ENCODE measurements around the gene SGCD.

SGCD gene

GRCh38 chr5:156456857-156457256, 129.9 kb downstream of the SGCD start:
- H3K4me3 ChIP-seq (ENCODE audit: low read length): no peak overlapping the region
- no peak for DNase-seq (ENCODE audit: low read depth, low spot score)
- no peaks in the 10 kb centered on the region for H3K27me3 ChIP-seq (ENCODE audit: control insufficient read depth, insufficient read depth, low read length)
- no peaks in the 10 kb centered on the region for H3K9me3 ChIP-seq (ENCODE audit: control insufficient read depth, insufficient read depth, low read length)
- H3K4me1 ChIP-seq (ENCODE audit: control insufficient read depth, insufficient read depth, low read length): no peaks in the 10 kb centered on the region
- H3K36me3 ChIP-seq (ENCODE audit: control insufficient read depth, insufficient read depth, low read length): no peaks in the 10 kb centered on the region
- no peak overlapping the region for H3K27ac ChIP-seq (ENCODE audit: low read length)

DNA sequence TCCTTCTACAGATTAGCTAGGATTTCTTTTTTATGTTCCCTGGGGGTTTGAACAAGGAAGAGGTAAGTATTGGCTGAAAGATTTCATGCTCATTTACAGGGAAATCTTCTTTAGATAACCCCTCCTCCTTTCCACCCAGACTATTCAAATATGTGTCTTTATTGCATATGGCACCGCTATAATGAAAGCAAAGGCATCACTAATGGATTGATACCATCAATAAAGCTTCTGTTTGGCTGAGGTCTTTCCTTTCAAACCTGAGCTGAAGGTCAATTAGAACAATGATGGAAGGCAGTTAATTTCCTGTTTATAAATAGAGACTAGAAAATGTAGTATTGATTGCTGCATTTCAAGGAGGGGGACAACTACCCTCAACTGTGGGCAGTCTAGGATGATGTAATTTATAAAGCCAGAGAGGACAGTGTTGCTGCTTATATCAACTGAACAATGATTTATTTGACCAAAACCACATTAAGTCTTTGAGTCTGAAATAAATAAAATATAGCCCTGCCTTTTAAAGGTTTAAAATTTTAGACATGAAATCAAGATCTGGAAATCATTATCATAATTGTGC, 132.9 kb downstream of the SGCD start:
- Histone ChIP-seq H3K27ac (ENCODE audit: low read length) (no peak overlapping the region), H3K4me3 (ENCODE audit: low read length) (no peak overlapping the region), H3K4me1 (ENCODE audit: control insufficient read depth, insufficient read depth, low read length) (no peaks in the 10 kb centered on the region), H3K9me3 (ENCODE audit: control insufficient read depth, insufficient read depth, low read length) (no peaks in the 10 kb centered on the region), H3K27me3 (ENCODE audit: control insufficient read depth, insufficient read depth, low read length) (no peaks in the 10 kb centered on the region), H3K36me3 (ENCODE audit: control insufficient read depth, insufficient read depth, low read length) (no peaks in the 10 kb centered on the region)
- no peak for DNase-seq (ENCODE audit: low read depth, low spot score)
- WGBS (ENCODE audit: insufficient coverage, insufficient read length): no CpG with 5 or more reads among the region's 1 CpG

DNA sequence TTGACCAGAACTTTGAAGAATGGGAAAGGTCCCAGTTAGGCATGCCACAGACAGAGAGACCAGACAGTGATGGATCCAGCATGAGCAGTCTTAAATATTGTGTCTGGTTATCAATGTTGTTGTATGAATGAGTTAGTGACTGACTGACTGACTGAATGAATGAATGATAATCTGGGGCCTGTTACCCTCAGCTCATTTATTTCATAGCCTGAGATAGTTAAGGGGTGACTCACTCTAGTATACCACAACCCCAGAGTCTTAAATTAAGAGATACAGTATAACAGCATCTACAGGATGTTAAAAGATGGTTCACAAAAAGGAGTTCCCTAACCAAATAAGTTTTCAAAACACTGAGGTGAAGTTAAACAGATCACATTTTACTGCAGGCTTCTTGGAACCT, 133.5 kb downstream of the SGCD start:
- Histone ChIP-seq H3K27ac (ENCODE audit: low read length) (no peak overlapping the region), H3K27me3 (ENCODE audit: control insufficient read depth, insufficient read depth, low read length) (no peaks in the 10 kb centered on the region), H3K4me1 (ENCODE audit: control insufficient read depth, insufficient read depth, low read length) (no peaks in the 10 kb centered on the region), H3K9me3 (ENCODE audit: control insufficient read depth, insufficient read depth, low read length) (no peaks in the 10 kb centered on the region), H3K36me3 (ENCODE audit: control insufficient read depth, insufficient read depth, low read length) (no peaks in the 10 kb centered on the region), H3K4me3 (ENCODE audit: low read length) (no peak overlapping the region)
- DNase-seq (ENCODE audit: low read depth, low spot score): no peak

GRCh38 chr5:156466871-156467270, 139.9 kb downstream of the SGCD start:
- no CpG with 5 or more reads among the region's 3 CpGs for WGBS (ENCODE audit: insufficient coverage, insufficient read length)

GRCh38 chr5:156469636-156470035, 142.7 kb downstream of the SGCD start:
- H3K9me3 ChIP-seq (ENCODE audit: control insufficient read depth, insufficient read depth, low read length): no peaks in the 10 kb centered on the region
- no peak overlapping the region for H3K4me3 ChIP-seq (ENCODE audit: low read length)
- DNase-seq (ENCODE audit: low read depth, low spot score): no peak
- H3K27ac ChIP-seq (ENCODE audit: low read length): no peak overlapping the region
- H3K36me3 ChIP-seq (ENCODE audit: control insufficient read depth, insufficient read depth, low read length): no peaks in the 10 kb centered on the region
- H3K27me3 ChIP-seq (ENCODE audit: control insufficient read depth, insufficient read depth, low read length): no peaks in the 10 kb centered on the region
- no CpG with 5 or more reads among the region's 3 CpGs for WGBS (ENCODE audit: insufficient coverage, insufficient read length)
- H3K4me1 ChIP-seq (ENCODE audit: control insufficient read depth, insufficient read depth, low read length): no peaks in the 10 kb centered on the region; the same call in 1 of the 2 replicates

More at GRCh38 chr5:156466871-156467270, 139.9 kb downstream of the SGCD start:
- Histone ChIP-seq H3K4me3 (ENCODE audit: low read length) (no peak overlapping the region), H3K36me3 (ENCODE audit: control insufficient read depth, insufficient read depth, low read length) (no peaks in the 10 kb centered on the region), H3K27me3 (ENCODE audit: control insufficient read depth, insufficient read depth, low read length) (no peaks in the 10 kb centered on the region), H3K27ac (ENCODE audit: low read length) (no peak overlapping the region), H3K4me1 (ENCODE audit: control insufficient read depth, insufficient read depth, low read length) (no peaks in the 10 kb centered on the region), H3K9me3 (ENCODE audit: control insufficient read depth, insufficient read depth, low read length) (no peaks in the 10 kb centered on the region)
- DNase-seq (ENCODE audit: low read depth, low spot score): no peak

DNA sequence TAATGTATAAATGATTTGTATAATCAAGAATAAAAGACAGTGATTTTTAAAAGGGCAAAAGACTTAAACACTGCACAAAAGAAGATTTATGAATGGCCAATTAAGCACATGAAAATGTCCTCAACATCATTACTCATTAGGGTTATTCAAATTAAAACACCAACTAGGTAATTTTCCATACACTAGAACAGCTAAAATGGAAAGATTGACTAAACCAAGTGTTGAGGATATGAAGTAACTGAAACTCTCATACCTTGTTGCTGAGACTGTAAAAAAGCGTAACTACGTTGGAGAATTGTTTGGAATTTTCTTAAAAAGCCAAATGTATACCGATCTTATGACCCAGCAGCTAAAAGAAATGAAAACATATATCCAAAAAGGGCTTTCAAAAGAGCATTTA, 144.9 kb downstream of the SGCD start:
- DNase-seq (ENCODE audit: low read depth, low spot score): no peak
- Histone ChIP-seq H3K4me1 (ENCODE audit: control insufficient read depth, insufficient read depth, low read length) (no peaks in the 10 kb centered on the region; the same call in 1 of the 2 replicates), H3K27me3 (ENCODE audit: control insufficient read depth, insufficient read depth, low read length) (no peaks in the 10 kb centered on the region), H3K9me3 (ENCODE audit: control insufficient read depth, insufficient read depth, low read length) (no peaks in the 10 kb centered on the region), H3K4me3 (ENCODE audit: low read length) (no peak overlapping the region), H3K36me3 (ENCODE audit: control insufficient read depth, insufficient read depth, low read length) (no peaks in the 10 kb centered on the region), H3K27ac (ENCODE audit: low read length) (no peak overlapping the region)
- WGBS (ENCODE audit: insufficient coverage, insufficient read length): no CpG with 5 or more reads among the region's 3 CpGs

DNA sequence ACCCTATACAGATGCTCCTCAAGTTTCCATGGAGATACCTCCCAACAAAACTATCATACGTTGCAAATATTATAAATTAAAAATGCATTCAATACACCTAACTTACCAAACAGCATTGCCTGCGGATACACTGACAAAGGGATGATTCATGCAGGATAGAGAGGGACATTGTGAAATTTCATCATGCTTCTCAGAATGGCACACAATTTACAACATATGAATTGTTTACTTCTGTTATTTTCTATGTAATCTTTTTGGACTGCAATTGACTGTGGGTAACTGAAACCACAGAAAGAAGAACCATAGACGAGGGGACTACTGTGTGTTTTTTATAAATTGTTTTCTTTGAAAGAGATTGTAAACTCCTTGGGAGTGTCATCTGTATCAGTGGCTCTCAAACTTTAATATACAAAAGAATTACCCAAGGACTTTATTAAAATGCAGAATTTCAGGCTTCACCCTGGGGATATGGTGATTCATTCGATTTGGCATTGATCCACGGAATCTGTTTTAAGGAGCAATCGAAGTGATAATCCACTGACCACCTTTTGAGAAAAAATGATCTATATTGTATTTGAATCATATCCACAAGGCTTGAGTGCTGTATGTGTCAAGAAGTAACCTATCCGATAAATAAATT, 146.4 kb downstream of the SGCD start:
- no peaks in the 10 kb centered on the region for H3K9me3 ChIP-seq (ENCODE audit: control insufficient read depth, insufficient read depth, low read length)
- H3K4me1 ChIP-seq (ENCODE audit: control insufficient read depth, insufficient read depth, low read length): no peaks in the 10 kb centered on the region; the same call in 1 of the 2 replicates
- no peaks in the 10 kb centered on the region for H3K36me3 ChIP-seq (ENCODE audit: control insufficient read depth, insufficient read depth, low read length)
- WGBS (ENCODE audit: insufficient coverage, insufficient read length): no CpG with 5 or more reads among the region's 7 CpGs
- H3K4me3 ChIP-seq (ENCODE audit: low read length): no peak overlapping the region
- no peak overlapping the region for H3K27ac ChIP-seq (ENCODE audit: low read length)
- no peak for DNase-seq (ENCODE audit: low read depth, low spot score)
- H3K27me3 ChIP-seq (ENCODE audit: control insufficient read depth, insufficient read depth, low read length): no peaks in the 10 kb centered on the region

DNA sequence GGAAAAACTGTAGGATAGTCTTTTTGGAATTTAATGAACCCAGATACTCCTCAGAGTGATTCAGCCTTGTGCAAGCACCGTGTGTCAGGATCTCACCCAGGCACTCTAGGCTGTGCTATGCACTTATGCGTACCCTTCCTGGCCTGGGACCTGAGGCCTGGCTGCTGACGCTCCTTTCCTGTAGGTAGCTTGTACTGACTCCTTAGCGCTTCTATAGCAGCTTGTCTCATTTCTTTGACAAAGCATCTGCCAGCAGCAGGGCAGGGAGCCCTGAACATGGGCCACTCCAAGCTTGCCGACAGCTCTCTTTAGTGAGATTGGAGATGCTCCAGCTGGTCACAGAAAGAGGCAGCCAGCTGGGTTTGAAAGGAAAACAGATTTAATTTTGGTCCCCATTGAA, 147.3 kb downstream of the SGCD start:
- no CpG with 5 or more reads among the region's 5 CpGs for WGBS (ENCODE audit: insufficient coverage, insufficient read length)
- DNase-seq (ENCODE audit: low read depth, low spot score): no peak
- Histone ChIP-seq H3K4me3 (ENCODE audit: low read length) (no peak overlapping the region), H3K36me3 (ENCODE audit: control insufficient read depth, insufficient read depth, low read length) (no peaks in the 10 kb centered on the region), H3K27ac (ENCODE audit: low read length) (no peak overlapping the region), H3K4me1 (ENCODE audit: control insufficient read depth, insufficient read depth, low read length) (no peaks in the 10 kb centered on the region; the same call in 1 of the 2 replicates), H3K9me3 (ENCODE audit: control insufficient read depth, insufficient read depth, low read length) (no peaks in the 10 kb centered on the region), H3K27me3 (ENCODE audit: control insufficient read depth, insufficient read depth, low read length) (no peaks in the 10 kb centered on the region)

DNA sequence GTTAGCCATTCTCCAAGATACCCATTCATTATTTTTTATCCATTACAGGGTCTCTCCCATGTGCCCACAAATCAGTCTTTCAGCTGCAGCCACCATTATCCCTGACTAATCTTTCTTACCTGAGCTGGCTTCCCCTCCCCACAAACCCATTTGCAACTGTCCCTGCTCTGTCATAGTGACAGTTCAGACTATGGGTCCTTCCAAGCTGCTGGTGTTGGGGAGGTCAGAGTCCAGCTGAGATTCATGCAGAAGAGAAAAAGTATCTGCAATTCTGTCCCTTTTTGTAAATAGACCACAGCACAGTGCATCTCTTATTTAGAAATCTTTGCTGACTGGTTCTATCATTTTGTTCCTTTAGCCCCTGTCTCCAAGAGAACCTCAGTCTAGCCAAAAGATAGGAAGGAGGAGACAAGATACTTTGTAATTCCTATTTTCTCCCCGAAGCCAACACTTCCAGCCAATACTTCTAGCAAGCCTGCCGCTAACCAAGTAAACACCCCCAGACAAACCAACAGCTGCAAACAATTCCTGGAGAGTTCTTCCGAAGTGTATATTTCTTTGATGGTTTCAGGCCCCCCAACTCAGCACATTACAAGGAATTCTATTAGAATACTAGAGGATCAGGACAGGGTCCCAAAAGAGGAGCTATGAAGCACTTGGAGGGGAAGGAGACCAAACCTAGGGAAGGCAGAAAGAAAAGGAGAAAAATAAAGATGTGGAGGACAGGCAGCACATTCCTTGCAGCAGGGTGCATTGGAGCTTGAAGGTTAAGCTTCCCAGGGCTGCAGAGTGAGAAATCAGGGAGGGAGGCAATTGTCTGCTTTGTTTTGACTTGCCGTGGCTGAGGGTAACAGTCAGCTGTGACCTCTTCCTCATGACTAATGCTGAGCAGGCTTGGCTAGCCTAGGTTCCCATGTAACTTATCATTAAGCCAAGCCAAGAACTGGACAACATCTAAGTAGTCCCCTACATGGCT, 148.5 kb downstream of the SGCD start:
- Histone ChIP-seq H3K27me3 (ENCODE audit: control insufficient read depth, insufficient read depth, low read length) (no peaks in the 10 kb centered on the region), H3K4me3 (ENCODE audit: low read length) (no peak overlapping the region), H3K9me3 (ENCODE audit: control insufficient read depth, insufficient read depth, low read length) (no peaks in the 10 kb centered on the region), H3K36me3 (ENCODE audit: control insufficient read depth, insufficient read depth, low read length) (no peaks in the 10 kb centered on the region), H3K27ac (ENCODE audit: low read length) (no peak overlapping the region), H3K4me1 (ENCODE audit: control insufficient read depth, insufficient read depth, low read length) (no peaks in the 10 kb centered on the region; the same call in 1 of the 2 replicates)
- no peak for DNase-seq (ENCODE audit: low read depth, low spot score)
- no CpG with 5 or more reads among the region's 4 CpGs for WGBS (ENCODE audit: insufficient coverage, insufficient read length)

GRCh38 chr5:156476158-156476551, 149.2 kb downstream of the SGCD start:
- Histone ChIP-seq H3K27me3 (ENCODE audit: control insufficient read depth, insufficient read depth, low read length) (no peaks in the 10 kb centered on the region), H3K4me3 (ENCODE audit: low read length) (no peak overlapping the region), H3K27ac (ENCODE audit: low read length) (no peak overlapping the region), H3K36me3 (ENCODE audit: control insufficient read depth, insufficient read depth, low read length) (no peaks in the 10 kb centered on the region), H3K9me3 (ENCODE audit: control insufficient read depth, insufficient read depth, low read length) (no peaks in the 10 kb centered on the region), H3K4me1 (ENCODE audit: control insufficient read depth, insufficient read depth, low read length) (no peaks in the 10 kb centered on the region; the same call in 1 of the 2 replicates)
- no CpG with 5 or more reads among the region's 3 CpGs for WGBS (ENCODE audit: insufficient coverage, insufficient read length)
- no peak for DNase-seq (ENCODE audit: low read depth, low spot score)

All from iPS DF 6.9 (cell line).